Measurements from ENCODE around the gene ARHGAP33. TPM values are rescaled to one million over a fixed set of nuclear protein-coding genes. Genes with fewer than 3 reads are reported as not detected.

The ARHGAP33 gene
- polyA plus RNA-seq, 1 of the 3 experiments (the other 2 are of a cell fraction): 7.8 TPM

DNA sequence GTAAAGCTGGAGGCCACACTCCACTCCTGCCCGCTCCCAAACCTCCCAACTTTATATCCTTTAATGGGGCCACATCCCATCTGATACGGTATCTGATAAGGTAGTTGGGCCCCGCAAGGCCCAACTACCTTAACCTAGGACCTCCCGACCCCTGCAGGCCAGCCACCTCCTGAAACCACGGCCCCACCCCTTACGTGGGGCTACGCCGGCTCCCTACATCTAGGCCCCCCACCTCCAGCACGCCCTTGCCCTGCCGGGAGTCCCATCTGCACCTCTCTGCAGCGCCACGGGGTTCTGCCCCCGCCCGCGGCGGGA, 35.3 kb upstream of the ARHGAP33 start:
- Histone ChIP-seq H3K9ac (peak overlapping the region; percentile 67; the same call in 1 of the 2 replicates), H3F3A (replicated peaks; ENCODE audit: insufficient read depth) (peaks cover 12% of the 10 kb centered on the region), H3K9me3 (no peaks in the 10 kb centered on the region), H3K4me1 (ENCODE audit: control insufficient read depth in 1 of 2, insufficient read depth in 2 of 2, low read depth in 1 of 2, low read length in 1 of 2) (peaks cover 4 to 18% of the 10 kb centered on the region in 2 experiments; a peak in 2 of 4 replicates), H3K4me2 (peak overlapping the region; percentile 97), H3K27ac (ENCODE audit: low read depth in 2 of 2, low read length in 1 of 2) (peak overlapping the region in 1 of 2 experiments; percentile 76; a peak in 2 of 4 replicates), H3K79me2 (ENCODE audit: insufficient read depth) (no peaks in the 10 kb centered on the region; the same call in 1 of the 2 replicates), H2AFZ (ENCODE audit: low read depth) (peak overlapping the region; percentile 82), H3K9me2 (no peaks in the 10 kb centered on the region), H3K27me3 (ENCODE audit: insufficient read depth) (no peaks in the 10 kb centered on the region), H3K4me3 (ENCODE audit: low read depth in 2 of 2, low read length in 1 of 2) (peak overlapping the region; percentile 63 to 88), H3K36me3 (replicated peaks in 1 of 2; ENCODE audit: control insufficient read depth in 1 of 2, insufficient read depth in 2 of 2, low read length in 1 of 2) (peaks cover 6 to 35% of the 10 kb centered on the region in 2 experiments), H4K20me1 (ENCODE audit: insufficient read depth) (no peaks in the 10 kb centered on the region)
- TF ChIP-seq EP300 (IDR thresholded peaks at IDR 0.05; ENCODE audit: borderline replicate concordance in 1 of 2, low read depth in 1 of 2, low read length in 1 of 2) (no peak), TCF12 (IDR thresholded peaks at IDR 0.05) (no peak), SIN3A (IDR thresholded peaks at IDR 0.05; ENCODE audit: borderline replicate concordance, low read depth, low read length) (no peak), GATA2 (CRISPR knock-in tag; IDR thresholded peaks at IDR 0.05) (no peak), FOXJ3 (CRISPR knock-in tag; IDR thresholded peaks at IDR 0.05) (no peak), FOSL2 (IDR thresholded peaks at IDR 0.05; ENCODE audit: borderline replicate concordance, low read depth) (no peak), YY1 (IDR thresholded peaks at IDR 0.05; ENCODE audit: low read depth) (no peak), RCOR1 (IDR thresholded peaks at IDR 0.05; ENCODE audit: low read length) (no peak), FOXM1 (IDR thresholded peaks at IDR 0.05; ENCODE audit: low read depth) (no peak), MXI1 (IDR thresholded peaks at IDR 0.05; ENCODE audit: low read depth, low read length) (no peak), MEF2A (IDR thresholded peaks at IDR 0.05; ENCODE audit: borderline replicate concordance, low read depth) (no peak), ELF1 (IDR thresholded peaks at IDR 0.05) (no peak), CHD2 (IDR thresholded peaks at IDR 0.05; ENCODE audit: low read length, partially characterized antibody) (no peak)
- TF ChIP-seq, protein P1, sequence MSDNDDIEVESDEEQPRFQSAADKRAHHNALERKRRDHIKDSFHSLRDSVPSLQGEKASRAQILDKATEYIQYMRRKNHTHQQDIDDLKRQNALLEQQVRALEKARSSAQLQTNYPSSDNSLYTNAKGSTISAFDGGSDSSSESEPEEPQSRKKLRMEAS (IDR thresholded peaks at IDR 0.05; ENCODE audit: low read depth): no peak
- TF ChIP-seq, protein P2, sequence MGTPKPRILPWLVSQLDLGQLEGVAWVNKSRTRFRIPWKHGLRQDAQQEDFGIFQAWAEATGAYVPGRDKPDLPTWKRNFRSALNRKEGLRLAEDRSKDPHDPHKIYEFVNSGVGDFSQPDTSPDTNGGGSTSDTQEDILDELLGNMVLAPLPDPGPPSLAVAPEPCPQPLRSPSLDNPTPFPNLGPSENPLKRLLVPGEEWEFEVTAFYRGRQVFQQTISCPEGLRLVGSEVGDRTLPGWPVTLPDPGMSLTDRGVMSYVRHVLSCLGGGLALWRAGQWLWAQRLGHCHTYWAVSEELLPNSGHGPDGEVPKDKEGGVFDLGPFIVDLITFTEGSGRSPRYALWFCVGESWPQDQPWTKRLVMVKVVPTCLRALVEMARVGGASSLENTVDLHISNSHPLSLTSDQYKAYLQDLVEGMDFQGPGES (IDR thresholded peaks at IDR 0.05; ENCODE audit: low read depth, low read length): no peak
- ChIA-PET POLR2A (interaction anchor here (0.7 to 2.0 kb wide), 10 partner anchors 10 to 129 kb away, joined by 3 to 10 read pairs (median 4); partner anchors contain the start of genes COX6B1 and HSPB6), CTCF (interaction anchor here (0.7 to 1.6 kb wide), 6 partner anchors 13 to 696 kb away, joined by 3 to 7 read pairs (median 4); no protein-coding TSS in a partner anchor)
- DNase-seq: no peak
- WGBS (ENCODE audit: low lambda C conversion rate): 4% methylated on average over 15 of the region's 16 CpGs

DNA sequence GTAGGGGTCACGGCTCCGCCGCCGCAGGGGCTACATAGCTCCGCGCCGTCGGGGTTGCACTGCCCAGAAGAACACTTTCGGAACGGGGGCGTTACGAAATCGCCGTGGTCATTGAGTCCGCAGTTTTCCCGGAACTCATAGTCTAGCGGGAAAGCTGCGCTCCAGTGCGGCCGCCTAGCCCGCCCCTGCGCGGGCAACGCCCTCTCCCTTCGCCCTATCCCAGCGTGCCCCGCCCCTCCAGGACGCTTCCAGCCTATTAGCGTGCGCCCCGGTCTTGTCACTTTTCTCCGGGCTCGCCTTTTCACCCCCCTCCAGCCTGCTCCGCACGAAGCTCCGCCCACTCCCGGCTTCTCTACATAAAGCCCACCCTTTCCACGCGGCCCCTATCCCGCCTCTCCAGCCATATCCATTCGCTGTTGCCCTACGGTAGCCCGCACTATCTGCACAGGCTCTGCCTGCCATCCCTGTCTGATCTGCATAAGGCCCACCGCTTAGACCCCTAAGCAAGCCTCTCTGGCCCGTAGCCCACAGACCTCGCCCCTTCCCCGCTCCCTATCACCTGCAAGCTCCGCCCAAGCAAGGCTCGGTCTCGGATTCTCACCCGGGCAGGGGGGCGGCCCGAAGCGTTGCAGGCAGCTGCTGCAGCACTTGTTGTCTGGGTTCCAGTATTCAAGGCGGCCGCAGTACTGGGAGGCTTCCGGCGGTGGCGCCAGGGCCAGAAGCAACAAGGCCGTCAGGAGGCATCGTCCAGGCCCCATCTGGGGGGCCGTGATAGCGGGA, 34.8 kb upstream of the ARHGAP33 start:
- Histone ChIP-seq H4K20me1 (ENCODE audit: insufficient read depth) (no peaks in the 10 kb centered on the region), H3K27me3 (ENCODE audit: insufficient read depth) (no peaks in the 10 kb centered on the region), H3K9me3 (no peaks in the 10 kb centered on the region), H3K4me2 (peak overlapping the region; percentile 97), H3K79me2 (ENCODE audit: insufficient read depth) (peaks cover under 1% of the 10 kb centered on the region; the same call in 1 of the 2 replicates), H3F3A (replicated peaks; ENCODE audit: insufficient read depth) (peaks cover 12% of the 10 kb centered on the region), H3K36me3 (replicated peaks in 1 of 2; ENCODE audit: control insufficient read depth in 1 of 2, insufficient read depth in 2 of 2, low read length in 1 of 2) (peaks cover 6 to 30% of the 10 kb centered on the region in 2 experiments), H2AFZ (ENCODE audit: low read depth) (peak overlapping the region; percentile 95), H3K4me3 (ENCODE audit: low read depth in 2 of 2, low read length in 1 of 2) (peak overlapping the region; percentile 63 to 88), H3K9ac (peak overlapping the region; percentile 67; the same call in 1 of the 2 replicates), H3K27ac (ENCODE audit: low read depth in 2 of 2, low read length in 1 of 2) (peak overlapping the region; percentile 63 to 90; a peak in 3 of 4 replicates), H3K9me2 (no peaks in the 10 kb centered on the region), H3K4me1 (ENCODE audit: control insufficient read depth in 1 of 2, insufficient read depth in 2 of 2, low read depth in 1 of 2, low read length in 1 of 2) (peaks cover 4 to 18% of the 10 kb centered on the region in 2 experiments; a peak in 2 of 4 replicates)
- ChIA-PET CTCF (interaction anchor here (0.5 to 1.6 kb wide), 10 partner anchors 13 to 832 kb away, joined by 3 to 7 read pairs (median 3); partner anchors contain the start of gene COX6B1), POLR2A (interaction anchor here (0.7 to 2.0 kb wide), 10 partner anchors 10 to 128 kb away, joined by 3 to 10 read pairs (median 4); partner anchors contain the start of genes COX6B1 and HSPB6)
- peak; percentile 99 for DNase-seq
- WGBS (ENCODE audit: low lambda C conversion rate): 1% methylated on average over 42 of the region's 63 CpGs
- peak; percentile 78 for TF ChIP-seq MXI1 (IDR thresholded peaks at IDR 0.05; ENCODE audit: low read depth, low read length)
- TF ChIP-seq, protein P2 (IDR thresholded peaks at IDR 0.05; ENCODE audit: low read depth, low read length): peak; percentile 7; the same call in 1 of the 2 replicates
- TF ChIP-seq, protein P3, sequence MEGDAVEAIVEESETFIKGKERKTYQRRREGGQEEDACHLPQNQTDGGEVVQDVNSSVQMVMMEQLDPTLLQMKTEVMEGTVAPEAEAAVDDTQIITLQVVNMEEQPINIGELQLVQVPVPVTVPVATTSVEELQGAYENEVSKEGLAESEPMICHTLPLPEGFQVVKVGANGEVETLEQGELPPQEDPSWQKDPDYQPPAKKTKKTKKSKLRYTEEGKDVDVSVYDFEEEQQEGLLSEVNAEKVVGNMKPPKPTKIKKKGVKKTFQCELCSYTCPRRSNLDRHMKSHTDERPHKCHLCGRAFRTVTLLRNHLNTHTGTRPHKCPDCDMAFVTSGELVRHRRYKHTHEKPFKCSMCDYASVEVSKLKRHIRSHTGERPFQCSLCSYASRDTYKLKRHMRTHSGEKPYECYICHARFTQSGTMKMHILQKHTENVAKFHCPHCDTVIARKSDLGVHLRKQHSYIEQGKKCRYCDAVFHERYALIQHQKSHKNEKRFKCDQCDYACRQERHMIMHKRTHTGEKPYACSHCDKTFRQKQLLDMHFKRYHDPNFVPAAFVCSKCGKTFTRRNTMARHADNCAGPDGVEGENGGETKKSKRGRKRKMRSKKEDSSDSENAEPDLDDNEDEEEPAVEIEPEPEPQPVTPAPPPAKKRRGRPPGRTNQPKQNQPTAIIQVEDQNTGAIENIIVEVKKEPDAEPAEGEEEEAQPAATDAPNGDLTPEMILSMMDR (IDR thresholded peaks at IDR 0.05): peak; percentile 31; the same call in 1 of the 2 replicates
- no peak for TF ChIP-seq GATA2 (CRISPR knock-in tag; IDR thresholded peaks at IDR 0.05)
- TF ChIP-seq YY1 (IDR thresholded peaks at IDR 0.05; ENCODE audit: low read depth): 0 out of 2 replicates have a peak, but pooled peaks have one; percentile 11
- TF ChIP-seq FOSL2 (IDR thresholded peaks at IDR 0.05; ENCODE audit: borderline replicate concordance, low read depth): no peak
- TF ChIP-seq SIN3A (IDR thresholded peaks at IDR 0.05; ENCODE audit: borderline replicate concordance, low read depth, low read length): peak; percentile 70; the same call in 1 of the 2 replicates
- peak; percentile 77 for TF ChIP-seq POLR2AphosphoS5 (IDR thresholded peaks at IDR 0.05; ENCODE audit: low read depth, low read length)
- 0 out of 4 replicates have a peak, but pooled peaks of 1 of the 2 experiments have one; percentile 3 for TF ChIP-seq EP300 (IDR thresholded peaks at IDR 0.05; ENCODE audit: borderline replicate concordance in 1 of 2, low read depth in 1 of 2, low read length in 1 of 2)
- TF ChIP-seq, protein P1 (IDR thresholded peaks at IDR 0.05; ENCODE audit: low read depth): peak; percentile 46
